Astrocyte (in vitro differentiated cells and primary cell): ENCODE data around the gene MCHR1.
"Not testable (repeated sequence)": the region's sequence is repeated elsewhere in the genome, so short reads cannot be mapped to it uniquely, and the experiment has no call there.

Experiments used
- EZH2 ChIP-seq: IDR thresholded peaks from 2 replicates; pipeline ENCODE4 v1.6.1; 2012; ENCODE audit warnings: mild to moderate bottlenecking, low read length, inconsistent platforms; ENCODE audit not compliant: insufficient read depth
- TF ChIP-seq, protein P1 (sequence below): IDR thresholded peaks from 2 replicates; pipeline ENCODE4 v1.5.1; 2011; ENCODE audit warnings: low read depth, mild to moderate bottlenecking, inconsistent platforms, low read length, moderate library complexity; ENCODE audit not compliant: insufficient read depth

- TF ChIP-seq, protein P1, sequence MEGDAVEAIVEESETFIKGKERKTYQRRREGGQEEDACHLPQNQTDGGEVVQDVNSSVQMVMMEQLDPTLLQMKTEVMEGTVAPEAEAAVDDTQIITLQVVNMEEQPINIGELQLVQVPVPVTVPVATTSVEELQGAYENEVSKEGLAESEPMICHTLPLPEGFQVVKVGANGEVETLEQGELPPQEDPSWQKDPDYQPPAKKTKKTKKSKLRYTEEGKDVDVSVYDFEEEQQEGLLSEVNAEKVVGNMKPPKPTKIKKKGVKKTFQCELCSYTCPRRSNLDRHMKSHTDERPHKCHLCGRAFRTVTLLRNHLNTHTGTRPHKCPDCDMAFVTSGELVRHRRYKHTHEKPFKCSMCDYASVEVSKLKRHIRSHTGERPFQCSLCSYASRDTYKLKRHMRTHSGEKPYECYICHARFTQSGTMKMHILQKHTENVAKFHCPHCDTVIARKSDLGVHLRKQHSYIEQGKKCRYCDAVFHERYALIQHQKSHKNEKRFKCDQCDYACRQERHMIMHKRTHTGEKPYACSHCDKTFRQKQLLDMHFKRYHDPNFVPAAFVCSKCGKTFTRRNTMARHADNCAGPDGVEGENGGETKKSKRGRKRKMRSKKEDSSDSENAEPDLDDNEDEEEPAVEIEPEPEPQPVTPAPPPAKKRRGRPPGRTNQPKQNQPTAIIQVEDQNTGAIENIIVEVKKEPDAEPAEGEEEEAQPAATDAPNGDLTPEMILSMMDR, result not testable (repeated sequence)
- TF ChIP-seq EZH2, result not testable (repeated sequence)
Observed at GRCh38 chr22:40720156-40720537, 40.9 kb downstream of the MCHR1 start.
